NCI-H2029 (cell line): ENCODE measurements around the gene BFAR.
"Not testable (repeated sequence)": the region's sequence is repeated elsewhere in the genome, so short reads cannot be mapped to it uniquely, and the experiment has no call there.

ENCODE experiments used
- DNase-seq: peaks from one replicate; lab custom pipeline; 2025; lab: John Stamatoyannopoulos, UW

Gene BFAR, protein sequence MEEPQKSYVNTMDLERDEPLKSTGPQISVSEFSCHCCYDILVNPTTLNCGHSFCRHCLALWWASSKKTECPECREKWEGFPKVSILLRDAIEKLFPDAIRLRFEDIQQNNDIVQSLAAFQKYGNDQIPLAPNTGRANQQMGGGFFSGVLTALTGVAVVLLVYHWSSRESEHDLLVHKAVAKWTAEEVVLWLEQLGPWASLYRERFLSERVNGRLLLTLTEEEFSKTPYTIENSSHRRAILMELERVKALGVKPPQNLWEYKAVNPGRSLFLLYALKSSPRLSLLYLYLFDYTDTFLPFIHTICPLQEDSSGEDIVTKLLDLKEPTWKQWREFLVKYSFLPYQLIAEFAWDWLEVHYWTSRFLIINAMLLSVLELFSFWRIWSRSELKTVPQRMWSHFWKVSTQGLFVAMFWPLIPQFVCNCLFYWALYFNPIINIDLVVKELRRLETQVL

DNA sequence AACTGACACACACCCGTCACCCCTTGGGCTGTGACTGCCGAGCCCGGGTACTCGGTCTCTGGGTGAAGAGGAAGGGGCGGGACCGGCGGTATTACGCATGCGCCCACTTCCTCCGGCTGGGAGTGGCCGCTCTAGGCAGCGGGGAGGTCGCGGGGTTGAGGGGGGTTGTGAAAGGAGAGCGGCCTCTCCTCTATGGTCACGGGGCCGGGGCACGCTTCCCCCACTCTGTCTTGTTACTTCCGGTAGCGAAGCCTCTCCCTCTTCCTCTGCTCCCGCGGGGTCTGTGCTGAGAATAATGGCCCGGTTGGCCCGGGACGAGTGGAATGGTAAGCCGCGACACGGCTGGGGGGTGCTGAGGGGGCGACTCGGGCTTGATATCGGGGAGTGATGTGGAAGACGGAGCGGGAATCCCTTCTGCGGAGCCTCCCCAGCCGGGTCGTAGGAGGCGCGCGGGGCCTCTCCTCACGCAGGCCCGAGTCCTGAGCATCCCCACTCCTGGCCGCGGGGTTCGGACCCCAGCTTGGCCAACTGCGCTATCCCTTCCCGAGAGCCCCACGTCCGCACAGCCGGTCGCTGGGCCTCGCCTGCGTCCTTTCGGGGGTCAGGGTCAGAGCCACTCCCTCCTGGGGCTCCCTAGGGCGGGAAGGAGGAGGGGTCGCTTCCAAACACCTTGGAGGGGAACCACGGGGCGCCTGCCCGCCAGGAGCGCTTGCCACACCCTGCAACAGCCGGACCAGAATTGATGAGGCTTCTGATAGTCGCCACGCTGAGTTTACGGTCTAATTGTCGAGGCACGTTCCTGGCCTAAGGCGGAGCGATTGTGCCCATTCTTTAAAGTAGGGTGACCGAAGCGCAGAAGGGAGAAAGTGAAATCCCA, at the start of gene BFAR:
BFAR (plus strand) TSS at position 259 of the 877 bp plus-strand sequence. CDS start 11,396 bp downstream, outside the sequence.
- DNase-seq, result peak; percentile 96

DNA sequence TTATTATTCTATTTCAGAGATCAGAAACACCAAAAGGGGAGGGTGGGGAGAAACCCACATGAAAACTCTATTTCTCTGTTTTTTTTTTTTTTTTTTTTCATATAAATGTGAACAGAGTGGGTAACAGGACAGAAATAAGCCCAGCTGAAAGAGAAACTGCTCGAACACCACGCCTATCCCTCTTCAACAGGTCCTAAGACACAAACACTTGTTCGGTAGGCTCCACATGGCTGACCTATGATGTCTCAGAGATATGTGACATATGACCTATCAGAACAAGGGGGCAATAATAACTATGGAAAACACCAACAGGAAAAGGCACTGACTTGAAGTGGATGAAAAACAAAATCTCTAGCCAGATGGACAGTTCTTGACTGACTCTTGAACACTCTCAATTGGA, 47.5 kb upstream of the BFAR start:
- no peak for DNase-seq

DNA sequence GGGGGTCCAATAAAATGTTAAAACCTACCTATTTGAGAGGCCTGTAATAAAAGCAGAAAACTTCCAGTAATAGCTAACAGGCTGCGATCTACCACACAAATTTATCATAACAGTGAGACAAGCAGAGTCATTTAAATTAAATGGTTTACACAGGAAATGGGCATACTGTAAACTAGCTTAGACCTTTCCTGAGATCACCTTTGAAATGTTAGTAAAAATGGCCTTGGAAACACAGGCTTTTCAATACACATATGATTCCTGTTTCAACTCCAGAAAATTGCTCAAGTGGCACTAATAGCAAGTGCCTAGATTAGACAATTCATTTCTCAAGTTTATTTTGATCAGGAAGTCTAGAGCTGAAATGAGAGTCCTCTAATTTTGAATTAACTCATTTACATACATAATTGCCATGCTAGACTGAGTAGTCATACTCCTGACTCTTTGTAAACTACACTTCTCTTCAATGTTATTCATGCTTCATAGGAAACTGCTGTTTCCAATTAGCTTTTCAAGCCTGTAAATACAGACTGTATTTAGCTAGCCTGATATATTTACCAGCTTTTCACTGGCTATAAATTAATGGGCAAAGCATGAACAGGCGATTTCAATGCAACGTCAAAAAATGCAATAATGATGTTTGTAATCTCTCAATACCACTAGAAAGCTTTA, 46.0 kb upstream of the BFAR start:
- DNase-seq, result no peak

DNA sequence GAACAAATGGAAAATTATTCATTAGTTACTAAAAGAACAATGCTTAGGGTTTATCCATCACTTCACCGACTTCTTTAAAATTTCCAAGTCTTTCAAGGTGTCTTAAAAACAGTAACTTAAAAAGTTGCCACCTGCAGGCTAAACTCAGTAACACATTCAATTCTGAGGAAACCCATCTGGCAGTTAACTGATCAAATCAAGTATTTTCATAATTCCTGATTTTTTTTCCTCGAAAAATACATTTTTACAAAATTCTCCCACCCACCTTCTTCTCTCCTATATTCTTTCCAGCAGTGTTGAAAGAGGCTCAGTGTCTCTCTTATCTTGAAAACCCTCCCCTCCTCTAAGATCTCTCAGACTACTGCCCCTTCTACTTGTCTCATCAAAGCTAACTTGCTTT, 32.6 kb upstream of the BFAR start:
- no peak for DNase-seq

DNA sequence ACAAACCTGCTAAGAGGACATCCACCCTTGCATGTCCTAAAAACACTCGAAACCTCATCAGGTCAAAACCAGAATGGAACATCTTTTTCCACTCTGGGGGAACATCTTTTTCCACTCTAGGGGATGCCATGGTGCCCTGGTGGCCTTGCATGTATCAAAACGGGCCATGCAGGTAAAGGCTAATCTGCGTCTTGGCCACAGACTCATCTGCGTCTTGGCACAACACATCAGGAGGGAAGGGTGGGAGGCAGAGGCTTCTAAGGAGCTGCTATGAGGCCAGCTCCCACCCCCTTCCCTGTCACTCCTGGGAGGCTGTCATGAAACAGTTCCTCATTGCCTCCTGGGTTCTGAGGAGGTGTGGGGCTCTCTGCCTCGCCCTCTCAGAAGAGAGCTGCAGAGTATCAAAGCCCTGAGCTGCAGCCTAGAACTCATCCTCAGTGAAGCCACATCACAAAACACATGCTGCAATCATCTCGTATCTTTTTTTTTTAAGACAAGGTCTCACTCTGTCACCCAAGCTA, 30.2 kb upstream of the BFAR start:
- DNase-seq, result no peak

DNA sequence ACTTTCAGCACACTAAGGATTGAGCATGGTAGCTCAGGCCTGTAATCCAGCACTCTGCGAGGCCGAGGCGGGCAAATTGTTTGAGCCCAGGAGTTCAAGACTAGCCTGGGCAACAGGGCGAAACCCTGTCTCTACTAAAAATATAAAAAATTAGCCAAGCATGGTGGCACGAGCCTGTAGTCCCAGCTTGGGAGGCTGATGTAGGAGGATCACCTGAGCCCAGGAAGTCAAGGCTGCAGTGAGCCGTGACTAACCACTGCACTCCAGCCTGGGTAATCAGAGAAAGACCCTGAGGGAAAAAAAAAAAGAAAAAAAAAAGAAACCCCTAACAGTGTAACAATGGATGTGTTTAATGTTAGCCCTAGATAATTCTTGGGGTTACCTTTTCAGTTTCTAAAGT, 26.6 kb upstream of the BFAR start:
- DNase-seq, result no peak

DNA sequence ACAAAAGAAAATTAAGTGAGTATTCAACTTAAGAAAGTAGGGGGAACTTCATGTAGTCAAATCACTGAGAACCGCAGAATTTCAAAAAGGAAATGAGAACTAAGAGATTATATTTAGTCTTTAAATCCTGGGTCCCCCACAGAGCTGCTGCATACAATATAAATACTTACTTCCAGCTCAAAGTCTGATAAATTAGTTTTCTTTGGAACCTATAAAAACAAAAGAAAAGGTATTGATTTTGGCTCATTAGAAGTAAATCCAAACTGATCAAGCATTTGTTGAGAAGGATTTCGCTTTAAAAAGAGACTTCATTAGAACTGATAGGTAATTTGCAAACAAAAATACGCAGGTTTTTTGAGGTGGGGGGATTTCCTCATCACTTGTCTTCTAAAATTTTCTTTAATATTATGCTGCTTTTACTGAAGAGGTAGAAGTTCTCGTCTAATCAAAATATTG, 24.6 kb upstream of the BFAR start:
- no peak for DNase-seq

DNA sequence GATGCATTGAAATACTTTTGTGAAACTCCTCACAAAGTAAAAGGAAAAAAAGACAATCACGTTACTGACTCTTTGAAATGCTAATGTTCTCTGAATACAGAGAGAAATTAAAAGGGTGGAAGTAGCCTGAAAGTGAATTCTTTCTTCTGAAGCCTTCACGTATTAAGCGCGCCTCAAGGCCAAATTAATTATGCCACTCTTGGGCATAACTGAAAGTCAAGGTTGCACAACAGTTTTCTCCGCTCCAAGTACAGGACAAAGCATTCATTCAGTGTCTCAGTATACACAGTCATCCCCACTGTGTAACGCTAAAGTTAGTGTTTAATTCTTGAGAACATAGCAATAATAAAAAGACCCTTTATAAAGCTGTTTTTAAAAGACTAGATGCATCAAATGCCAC, 24.1 kb upstream of the BFAR start:
- no peak for DNase-seq

DNA sequence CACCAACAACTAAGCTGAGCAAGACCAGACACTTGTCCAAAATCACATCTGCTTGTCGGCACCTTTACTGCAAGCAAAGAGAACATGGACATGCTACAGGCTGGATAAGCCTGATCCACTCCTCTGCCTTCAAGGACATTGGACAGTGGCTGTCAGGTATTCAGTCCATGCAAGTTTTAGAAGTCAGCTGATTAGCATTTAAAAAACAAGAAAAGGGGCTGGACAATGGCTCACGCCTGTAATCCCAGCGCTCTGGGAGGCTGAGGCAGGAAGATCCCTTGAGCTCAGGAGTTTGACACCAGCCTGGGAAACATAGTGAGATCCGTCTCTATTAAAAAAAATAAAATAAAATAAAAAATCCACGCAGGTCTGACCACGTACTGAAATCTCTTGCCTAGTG, 23.0 kb upstream of the BFAR start:
- DNase-seq, result no peak

DNA sequence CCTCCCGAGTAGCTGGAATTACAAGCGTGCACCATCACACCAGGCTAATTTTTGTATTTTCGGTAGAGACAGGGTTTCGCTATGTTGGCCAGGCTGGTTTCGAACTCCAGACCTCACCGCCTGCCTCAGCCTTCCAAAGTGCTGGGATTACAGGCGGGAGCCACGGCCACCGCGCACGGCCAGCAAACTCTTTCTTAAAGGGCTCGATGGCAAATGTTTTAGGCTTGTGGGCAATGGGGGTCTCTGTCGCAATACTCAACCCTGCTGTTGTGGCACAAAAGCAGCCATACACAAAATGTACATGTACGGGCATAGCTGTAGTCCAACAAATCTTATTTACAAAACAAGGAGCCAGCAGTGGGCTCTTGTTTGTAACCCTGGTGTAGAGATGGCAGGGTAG, 21.1 kb upstream of the BFAR start:
- DNase-seq, result no peak

DNA sequence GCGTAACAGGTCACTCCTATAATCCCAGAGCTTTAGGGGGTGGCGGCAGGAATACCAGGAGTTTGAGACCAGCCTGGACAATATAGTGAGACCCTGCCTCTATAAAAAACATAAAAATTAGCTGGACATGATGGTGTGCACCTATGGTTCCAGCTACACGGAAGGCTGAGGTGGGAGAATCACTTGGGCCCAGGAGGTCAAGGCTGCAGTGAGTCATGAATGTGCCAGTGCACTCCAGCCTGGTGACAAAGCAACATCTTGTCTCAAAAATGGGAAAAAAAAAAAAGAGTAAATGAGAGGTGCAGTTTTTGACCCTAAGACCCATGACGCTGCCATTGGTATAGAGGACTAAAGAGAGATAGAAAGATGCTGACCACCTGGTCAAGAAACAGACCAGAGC, 18.8 kb upstream of the BFAR start:
- DNase-seq, result no peak

DNA sequence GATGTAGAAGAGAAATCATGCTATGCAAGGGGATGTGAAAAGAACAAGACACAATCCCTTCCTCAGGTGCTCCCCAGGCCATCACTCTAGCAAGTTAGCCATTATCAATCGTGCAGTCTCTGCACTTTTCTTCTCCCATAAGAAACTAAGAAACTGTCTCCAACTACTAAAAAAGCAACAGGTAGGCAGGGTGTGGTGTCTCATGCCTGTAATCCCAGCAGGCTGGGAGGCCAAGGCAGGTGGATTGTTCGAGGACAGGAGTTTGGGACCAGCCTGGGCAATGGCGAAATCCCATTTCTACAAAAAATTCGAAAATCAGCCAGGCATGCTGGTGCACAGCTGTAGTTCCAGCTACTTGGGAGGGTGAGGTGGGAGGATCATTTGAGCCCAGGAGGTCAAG, 16.5 kb upstream of the BFAR start:
- DNase-seq, result no peak

DNA sequence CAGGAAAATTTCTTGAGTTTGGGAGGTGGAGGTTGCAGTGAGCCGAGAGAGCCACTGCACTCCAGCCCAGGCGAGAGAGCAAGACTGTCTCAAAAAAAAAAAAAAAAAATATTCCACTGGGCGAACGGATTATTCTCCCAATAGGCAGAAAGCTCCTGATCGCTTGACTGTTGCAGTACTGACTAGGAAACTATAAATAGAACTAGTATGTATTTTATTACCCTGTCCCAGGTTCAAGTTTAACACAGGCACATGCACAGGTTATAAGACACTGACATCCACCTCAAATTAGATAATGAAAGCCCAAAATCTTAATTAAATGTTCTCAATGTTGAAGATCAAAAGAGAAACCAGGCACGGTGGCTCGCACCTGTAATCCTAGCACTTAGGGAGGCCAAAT, 14.2 kb upstream of the BFAR start:
- DNase-seq, result no peak

DNA sequence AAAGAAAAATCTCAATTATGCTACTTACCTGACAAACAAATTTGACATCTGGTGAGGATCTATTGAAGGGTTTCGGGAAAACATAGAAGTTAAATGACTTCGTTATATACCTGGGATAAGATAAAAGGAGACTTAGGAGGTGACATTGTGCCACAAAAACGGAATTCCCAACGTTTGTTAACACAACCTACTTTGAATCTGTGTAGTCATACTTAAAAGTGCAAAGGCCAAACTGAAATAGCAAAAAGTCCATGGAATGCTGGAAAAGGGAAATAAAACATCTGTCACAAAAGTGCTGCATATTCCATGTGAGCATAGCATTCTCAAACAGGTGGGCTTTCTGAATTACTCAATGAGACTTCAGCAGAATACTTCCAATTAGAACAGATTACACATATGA, 5.7 kb upstream of the BFAR start:
- DNase-seq, result no peak

DNA sequence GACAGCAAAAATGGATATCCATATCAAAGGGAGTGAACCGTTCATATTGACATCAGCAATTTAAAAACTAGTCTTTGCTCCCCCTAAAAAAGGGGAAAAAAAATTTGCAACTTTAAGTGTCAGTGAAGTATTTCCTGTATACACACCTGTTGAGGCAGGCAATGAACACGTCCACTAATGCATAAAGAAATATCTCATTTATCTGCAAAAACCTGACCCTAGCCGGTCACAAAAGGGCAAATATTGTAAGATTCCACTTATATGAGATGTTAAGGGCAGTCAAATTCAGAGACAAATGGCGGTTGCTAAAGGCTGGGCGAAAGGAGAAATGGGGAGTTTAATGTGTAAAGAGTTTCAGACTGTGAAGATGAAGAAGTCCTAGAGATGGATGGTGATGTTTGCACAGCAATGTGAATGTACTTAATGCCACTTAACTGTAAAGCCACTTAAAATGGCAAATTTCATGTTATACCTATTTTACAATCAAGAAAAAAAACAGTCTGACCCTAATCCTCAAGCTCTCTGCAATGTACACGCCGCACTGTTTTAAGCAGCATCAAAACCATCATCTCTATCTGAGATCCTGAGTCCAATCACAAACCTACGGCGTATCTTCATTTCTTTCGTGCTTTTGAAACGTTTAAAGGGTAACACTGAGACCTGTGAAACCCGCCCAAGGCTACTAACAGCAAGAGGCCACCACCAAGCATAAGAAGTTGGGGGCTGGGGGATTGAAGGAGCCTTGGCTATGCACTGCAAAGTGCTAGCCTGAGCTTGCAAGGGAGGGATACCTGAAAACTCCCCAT, 3.7 kb upstream of the BFAR start:
- DNase-seq, result no peak

DNA sequence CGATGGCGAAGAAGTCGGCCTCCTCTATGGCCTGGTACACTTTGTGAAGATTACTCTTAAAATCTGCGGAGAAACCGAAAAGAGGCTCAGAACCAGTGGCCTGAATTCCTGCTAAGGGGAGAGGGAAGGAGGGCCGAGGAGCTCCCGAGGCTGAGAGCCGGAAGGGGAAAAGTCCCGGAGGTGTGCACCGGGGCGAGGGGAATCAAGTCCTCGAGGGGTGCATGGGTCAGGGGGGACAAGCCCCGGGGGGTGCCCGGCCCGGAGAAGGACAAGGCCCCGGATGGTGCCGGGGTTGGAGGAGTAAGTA, 3.2 kb upstream of the BFAR start:
- no peak for DNase-seq

DNA sequence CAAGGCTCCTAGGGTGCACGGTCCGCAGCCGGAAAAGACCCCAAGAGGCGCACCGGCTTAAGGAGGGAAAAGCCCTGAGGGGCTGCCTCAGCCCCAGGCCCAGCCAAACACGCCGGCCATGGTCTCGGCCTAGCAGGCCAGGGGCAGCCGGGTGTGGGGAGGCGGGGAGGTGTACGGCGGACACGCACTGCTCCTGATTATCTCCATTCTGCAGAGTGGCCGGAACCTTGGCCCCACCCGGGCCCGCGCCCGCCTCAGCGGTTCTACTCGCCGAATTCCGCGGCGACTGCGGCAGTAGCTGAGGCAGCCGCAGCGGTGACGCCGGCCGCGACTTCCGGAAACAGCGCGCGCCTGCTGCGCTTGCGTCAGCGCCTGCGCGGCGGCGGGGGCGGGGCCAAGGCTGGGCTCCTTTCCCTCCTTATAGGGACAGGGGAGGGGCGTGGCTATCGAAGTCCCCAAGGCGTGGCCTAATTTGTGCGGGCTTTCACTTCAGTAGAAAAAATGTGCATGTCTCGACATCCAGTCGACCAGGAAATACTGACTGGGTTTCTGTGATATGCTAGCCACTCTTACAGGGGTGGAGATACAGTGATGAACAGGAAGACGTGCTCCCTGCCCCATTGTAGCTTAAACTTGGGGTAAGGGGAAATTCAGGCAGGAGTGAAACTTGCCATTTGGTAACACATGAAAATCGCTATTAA, 2.7 kb upstream of the BFAR start, which contains the start of gene PARN:
PARN (minus strand) TSS at position 342 of the 701 bp plus-strand sequence; CDS start at position 207, 135 bp downstream.
- DNase-seq, result peak; percentile 98

DNA sequence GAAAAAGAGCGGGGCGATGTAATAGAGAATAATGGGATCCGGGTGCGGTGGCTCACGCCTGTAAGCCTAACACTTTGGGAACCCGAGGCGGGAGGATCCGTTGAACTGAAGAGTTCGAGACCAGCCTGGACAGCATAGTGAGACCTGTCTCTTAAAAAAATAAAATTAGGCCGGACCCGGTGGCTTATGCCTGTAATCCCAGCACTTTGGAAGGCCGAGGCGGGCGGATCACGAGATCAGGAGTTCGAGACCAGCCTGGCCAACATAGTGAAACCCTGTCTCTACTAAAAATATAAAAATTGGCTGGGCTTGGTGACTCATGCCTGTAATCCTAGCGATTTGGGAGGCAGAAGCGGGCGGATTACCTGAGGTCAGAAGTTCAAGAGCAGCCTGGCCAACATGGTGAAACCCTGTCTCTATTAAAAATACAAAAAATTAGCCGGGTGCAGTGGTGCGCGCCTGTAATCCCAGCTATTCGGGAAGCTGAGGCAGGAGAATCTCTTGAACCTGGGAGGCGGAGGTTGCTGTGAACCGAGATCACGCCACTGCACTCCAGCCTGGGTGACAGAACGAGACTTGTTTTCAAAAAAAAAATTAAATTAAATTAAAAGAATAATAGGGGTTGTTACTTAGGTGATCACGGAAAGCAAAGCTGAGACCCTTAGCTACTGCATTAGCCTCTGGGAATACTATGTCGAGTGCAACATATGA, 2.0 kb upstream of the BFAR start:
- DNase-seq, result not testable (repeated sequence)

DNA sequence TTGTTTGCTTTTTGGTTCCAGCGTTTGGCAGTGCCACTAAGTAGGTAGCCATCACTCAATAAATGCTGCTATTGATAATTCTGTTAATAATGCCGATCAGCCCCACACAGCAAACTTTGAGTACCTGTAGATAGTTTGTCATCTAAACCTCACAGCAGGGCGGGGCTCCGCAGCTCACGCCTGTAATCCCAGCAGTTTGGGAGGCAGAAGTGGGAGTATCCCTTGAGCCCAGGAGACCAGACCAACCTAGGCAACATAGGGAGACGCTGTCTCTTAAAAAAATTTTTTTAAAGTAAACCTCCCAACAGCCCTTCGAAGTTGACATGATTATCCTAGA, 1.6 kb downstream of the BFAR start:
- no peak for DNase-seq
